SK-N-MC (cell line): Measurements from ENCODE around the gene BCORL1.

Experiments used
- EZH2 ChIP-seq: fragments of 200-600 bp; sonication (generic); IDR thresholded peaks from one replicate; pipeline ENCODE4 v1.6.1; 2017; ENCODE audit warnings: antibody characterized with exemption
- POLR2AphosphoS5 ChIP-seq: IDR thresholded peaks from 2 replicates; pipeline ENCODE4 v1.6.1; 2012; ENCODE audit warnings: mild to moderate bottlenecking, low read depth, low read length, borderline replicate concordance

DNA sequence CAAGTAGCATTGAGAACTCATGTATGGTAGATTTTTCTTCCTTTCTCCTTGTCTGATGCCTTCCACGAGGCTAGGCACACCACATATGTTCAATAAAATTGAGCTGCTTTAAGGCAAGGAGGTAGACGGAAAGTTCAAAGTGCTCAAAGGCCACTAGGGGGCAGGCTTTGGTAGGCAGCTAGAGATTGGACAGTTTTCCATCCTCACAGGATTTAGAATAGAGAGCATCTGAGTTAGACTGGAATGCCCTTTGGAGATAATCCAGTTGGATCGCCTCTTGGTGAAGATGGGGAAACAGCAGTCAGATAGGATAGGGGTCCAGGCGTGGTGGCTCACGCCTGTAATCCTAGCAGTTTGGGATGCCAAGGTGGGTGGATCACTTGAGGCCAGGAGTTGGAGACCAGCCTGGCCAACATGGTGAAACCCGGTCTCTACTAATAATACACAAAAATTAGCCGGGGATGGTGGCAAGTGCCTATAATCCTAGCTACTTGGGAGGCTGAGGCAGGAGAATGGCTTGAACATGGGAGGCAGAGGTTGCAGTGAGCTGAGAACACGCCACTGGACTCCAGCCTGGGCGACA, 97.5 kb downstream of the BCORL1 start:
- TF ChIP-seq EZH2 (no peak), POLR2AphosphoS5 (no peak)
